Ecto neural progenitor cell (in vitro differentiated cells): ENCODE results near the gene CABP4.

ENCODE experiments used
- DNase-seq: peaks from one replicate; pipeline ENCODE4 v3.0.0-alpha.2; 2018; ENCODE audit warnings: low spot score

CABP4 gene

GRCh38 chr11:67496113-67496512 is 41.0 kb downstream of the CABP4 start:
- no peak for DNase-seq

GRCh38 chr11:67497656-67498291 is 42.6 kb downstream of the CABP4 start:
- no peak for DNase-seq

GRCh38 chr11:67498544-67498972 is 43.4 kb downstream of the CABP4 start:
- no peak for DNase-seq

GRCh38 chr11:67499808-67500483 is 44.8 kb downstream of the CABP4 start:
- DNase-seq = no peak

- DNase-seq = no peak
These were observed 45.3 kb downstream of the CABP4 start for GRCh38 chr11:67500484-67500821.

GRCh38 chr11:67500831-67501715 is 45.9 kb downstream of the CABP4 start:
- DNase-seq = no peak

GRCh38 chr11:67501854-67502253 is 46.7 kb downstream of the CABP4 start:
- no peak for DNase-seq

GRCh38 chr11:67502328-67502979 is 47.3 kb downstream of the CABP4 start:
- DNase-seq = no peak

GRCh38 chr11:67503119-67504004 is 48.2 kb downstream of the CABP4 start:
- DNase-seq = peak; percentile 63

- peak; percentile 69 for DNase-seq
These were observed 49.1 kb downstream of the CABP4 start for GRCh38 chr11:67504005-67504949.

GRCh38 chr11:67504950-67505581 is 49.9 kb downstream of the CABP4 start, which contains the start of gene PITPNM1:
PITPNM1 (minus strand) TSS chr11:67505363; CDS start chr11:67504180, 1,183 bp downstream.
- peak; percentile 84 for DNase-seq

GRCh38 chr11:67505605-67506396 is 50.6 kb downstream of the CABP4 start:
- peak; percentile 89 for DNase-seq

GRCh38 chr11:67506426-67507051 is 51.4 kb downstream of the CABP4 start:
- DNase-seq = no peak

- DNase-seq = no peak
These were observed 52.2 kb downstream of the CABP4 start for GRCh38 chr11:67507242-67507863.

- peak; percentile 99 for DNase-seq
These were observed 52.8 kb downstream of the CABP4 start, which contains the start of gene CDK2AP2 for GRCh38 chr11:67507864-67508485. CDK2AP2 (minus strand) TSS chr11:67508162; CDS start chr11:67508082, 80 bp downstream.

- peak; percentile 98 for DNase-seq
These were observed 53.5 kb downstream of the CABP4 start for GRCh38 chr11:67508486-67509121.

GRCh38 chr11:67510023-67510345 is 54.8 kb downstream of the CABP4 start:
- DNase-seq = no peak
